ENCODE measurements around the gene C5orf47.

The C5orf47 gene

GRCh38 chr5:173954671-173955521 lies 34.1 kb upstream of the C5orf47 start:
- H3K36me3 ChIP-seq (ENCODE audit: low read depth) = peaks cover 28% of the 10 kb centered on the region
- ATAC-seq (ENCODE audit: low read depth) (no peak), DNase-seq (ENCODE audit: low spot score) (no peak)
- no peaks in the 10 kb centered on the region for H3K9me3 ChIP-seq (ENCODE audit: severe bottlenecking)
- no peak overlapping the region for H3K27ac ChIP-seq (ENCODE audit: poor library complexity, severe bottlenecking)
- H3K27me3 ChIP-seq (ENCODE audit: insufficient read depth, poor library complexity, severe bottlenecking) = no peaks in the 10 kb centered on the region
- no peak for TF ChIP-seq CTCF (IDR thresholded peaks at IDR 0.05; ENCODE audit: poor library complexity, severe bottlenecking)
- H3K4me3 ChIP-seq (ENCODE audit: severe bottlenecking) = no peak overlapping the region
- no peaks in the 10 kb centered on the region for H3K4me1 ChIP-seq (ENCODE audit: insufficient read depth, poor library complexity, severe bottlenecking)

- no peaks in the 10 kb centered on the region for H3K9me3 ChIP-seq (ENCODE audit: severe bottlenecking)
- no peak for ATAC-seq (ENCODE audit: low read depth)
- no peak overlapping the region for H3K27ac ChIP-seq (ENCODE audit: poor library complexity, severe bottlenecking)
- H3K36me3 ChIP-seq (ENCODE audit: low read depth) = no peaks in the 10 kb centered on the region
- no peaks in the 10 kb centered on the region for H3K27me3 ChIP-seq (ENCODE audit: insufficient read depth, poor library complexity, severe bottlenecking)
- no peak for TF ChIP-seq CTCF (IDR thresholded peaks at IDR 0.05; ENCODE audit: poor library complexity, severe bottlenecking)
- H3K4me1 ChIP-seq (ENCODE audit: insufficient read depth, poor library complexity, severe bottlenecking) = no peaks in the 10 kb centered on the region
- no peak for DNase-seq (ENCODE audit: low spot score)
- no peak overlapping the region for H3K4me3 ChIP-seq (ENCODE audit: severe bottlenecking)
These were observed 28.0 kb upstream of the C5orf47 start for GRCh38 chr5:173960986-173961385.

GRCh38 chr5:173961418-173961817 lies 27.6 kb upstream of the C5orf47 start:
- Histone ChIP-seq H3K4me3 (ENCODE audit: severe bottlenecking) (no peak overlapping the region), H3K9me3 (ENCODE audit: severe bottlenecking) (no peaks in the 10 kb centered on the region), H3K4me1 (ENCODE audit: insufficient read depth, poor library complexity, severe bottlenecking) (no peaks in the 10 kb centered on the region), H3K27ac (ENCODE audit: poor library complexity, severe bottlenecking) (no peak overlapping the region), H3K27me3 (ENCODE audit: insufficient read depth, poor library complexity, severe bottlenecking) (no peaks in the 10 kb centered on the region), H3K36me3 (ENCODE audit: low read depth) (no peaks in the 10 kb centered on the region)
- DNase-seq (ENCODE audit: low spot score) = no peak
- ATAC-seq (ENCODE audit: low read depth) = no peak
- no peak for TF ChIP-seq CTCF (IDR thresholded peaks at IDR 0.05; ENCODE audit: poor library complexity, severe bottlenecking)

- no peak for TF ChIP-seq CTCF (IDR thresholded peaks at IDR 0.05; ENCODE audit: poor library complexity, severe bottlenecking)
- no peaks in the 10 kb centered on the region for H3K9me3 ChIP-seq (ENCODE audit: severe bottlenecking)
- H3K36me3 ChIP-seq (ENCODE audit: low read depth) = no peaks in the 10 kb centered on the region
- H3K4me3 ChIP-seq (ENCODE audit: severe bottlenecking) = no peak overlapping the region
- DNase-seq (ENCODE audit: low spot score) = no peak
- no peaks in the 10 kb centered on the region for H3K27me3 ChIP-seq (ENCODE audit: insufficient read depth, poor library complexity, severe bottlenecking)
- H3K27ac ChIP-seq (ENCODE audit: poor library complexity, severe bottlenecking) = peak overlapping the region; percentile 28
- no peaks in the 10 kb centered on the region for H3K4me1 ChIP-seq (ENCODE audit: insufficient read depth, poor library complexity, severe bottlenecking)
- no peak for ATAC-seq (ENCODE audit: low read depth)
These were observed 26.5 kb upstream of the C5orf47 start for GRCh38 chr5:173962436-173962972.
